Thoracic aorta (tissue), 2 donors: ENCODE results near the gene OXLD1. TPM values are rescaled to one million over a fixed set of nuclear protein-coding genes. Genes with fewer than 3 reads are reported as not detected.
A peak's percentile ranks its signal among the peaks of the same experiment; 100 is the strongest.
"Not testable (repeated sequence)": the region's sequence is repeated elsewhere in the genome, so short reads cannot be mapped to it uniquely, and the experiment has no call there.

ENCODE experiments used
- ATAC-seq: fragments of 150-250 bp; one replicate; pipeline ENCODE4 v1.8.0; 2017; ENCODE audit warnings: low read depth; ENCODE audit not compliant: insufficient number of reproducible peaks, low FRiP score
- DNase-seq: peaks from one replicate; pipeline ENCODE4 v3.0.0-alpha.2; 2020; ENCODE audit warnings: low spot score
- H3K27ac ChIP-seq, 2 donors: fragments of 200-600 bp; sonication (generic); 1 replicate in 1 of 2; 2 replicates in 1 of 2; pipeline ENCODE4 v1.5.1; 2016; ENCODE audit warnings: mild to moderate bottlenecking in 2 of 2, moderate library complexity in 2 of 2
- H3K27me3 ChIP-seq: fragments of 200-600 bp; sonication (generic); replicated peaks from 2 replicates; pipeline ENCODE4 v1.6.0; 2016; ENCODE audit warnings: mild to moderate bottlenecking; ENCODE audit not compliant: insufficient read depth
- H3K36me3 ChIP-seq: fragments of 200-600 bp; sonication (generic); one replicate; pipeline ENCODE4 v1.5.1; 2016
- H3K4me1 ChIP-seq, 2 donors: fragments of 200-600 bp; sonication (generic); 1 replicate in 1 of 2; 2 replicates in 1 of 2; pipeline versions ENCODE4 v1.5.1 to v1.6.0; 2016; ENCODE audit warnings: low read depth in 2 of 2, mild to moderate bottlenecking in 1 of 2; ENCODE audit not compliant: control insufficient read depth in 1 of 2
- H3K4me3 ChIP-seq: fragments of 200-600 bp; sonication (generic); 2 replicates; pipeline ENCODE4 v1.5.1; 2016; ENCODE audit warnings: mild to moderate bottlenecking
- H3K9me3 ChIP-seq: fragments of 200-600 bp; sonication (generic); 2 replicates; pipeline ENCODE4 v1.5.1; 2016
- total RNA-seq, 2 donors: library from RNA; depleted of rRNA; stranded (reverse); fragments of >200 nt; gene quantifications; one replicate each; pipeline versions ENCODE4 v1.1.0 to v1.2.3, GENCODE V29; 2016
- TF ChIP-seq, protein P1 (sequence below): fragments of 200-600 bp; sonication (generic); IDR thresholded peaks from one replicate; pipeline ENCODE4 v1.5.1; 2019; ENCODE audit warnings: antibody characterized with exemption

Gene OXLD1
- total RNA-seq, 2 donors from 2014 or later = 13.7 to 33.6 TPM

DNA sequence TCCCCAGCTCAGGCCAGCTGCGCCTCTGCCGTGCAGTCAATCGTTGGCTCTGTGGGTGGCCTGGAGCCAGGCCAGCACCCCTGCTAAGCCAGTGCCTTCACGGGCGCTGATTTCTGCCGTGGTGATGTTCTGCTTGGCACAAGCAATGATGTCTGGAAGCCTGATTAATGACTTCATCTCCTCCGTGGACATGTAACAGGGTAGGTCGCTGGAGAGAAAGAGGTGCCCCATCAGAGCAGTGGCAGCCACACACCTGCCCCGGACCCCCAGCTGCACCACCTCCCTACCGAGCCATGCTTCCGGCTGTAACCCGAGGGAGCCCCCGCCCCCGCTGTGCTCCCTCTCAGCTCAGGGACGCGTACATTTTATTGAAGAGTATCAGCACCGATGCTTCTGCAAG lies 15.3 kb upstream of the OXLD1 start:
- no peak for ATAC-seq
- H3K4me3 ChIP-seq = no peak overlapping the region
- no peaks in the 10 kb centered on the region for H3K9me3 ChIP-seq
- no peaks in the 10 kb centered on the region for H3K27me3 ChIP-seq
- TF ChIP-seq, protein P1, sequence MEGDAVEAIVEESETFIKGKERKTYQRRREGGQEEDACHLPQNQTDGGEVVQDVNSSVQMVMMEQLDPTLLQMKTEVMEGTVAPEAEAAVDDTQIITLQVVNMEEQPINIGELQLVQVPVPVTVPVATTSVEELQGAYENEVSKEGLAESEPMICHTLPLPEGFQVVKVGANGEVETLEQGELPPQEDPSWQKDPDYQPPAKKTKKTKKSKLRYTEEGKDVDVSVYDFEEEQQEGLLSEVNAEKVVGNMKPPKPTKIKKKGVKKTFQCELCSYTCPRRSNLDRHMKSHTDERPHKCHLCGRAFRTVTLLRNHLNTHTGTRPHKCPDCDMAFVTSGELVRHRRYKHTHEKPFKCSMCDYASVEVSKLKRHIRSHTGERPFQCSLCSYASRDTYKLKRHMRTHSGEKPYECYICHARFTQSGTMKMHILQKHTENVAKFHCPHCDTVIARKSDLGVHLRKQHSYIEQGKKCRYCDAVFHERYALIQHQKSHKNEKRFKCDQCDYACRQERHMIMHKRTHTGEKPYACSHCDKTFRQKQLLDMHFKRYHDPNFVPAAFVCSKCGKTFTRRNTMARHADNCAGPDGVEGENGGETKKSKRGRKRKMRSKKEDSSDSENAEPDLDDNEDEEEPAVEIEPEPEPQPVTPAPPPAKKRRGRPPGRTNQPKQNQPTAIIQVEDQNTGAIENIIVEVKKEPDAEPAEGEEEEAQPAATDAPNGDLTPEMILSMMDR = no peak
- peaks cover 12% of the 10 kb centered on the region for H3K36me3 ChIP-seq
- peaks cover 19 to 24% of the 10 kb centered on the region in 2 donors for H3K4me1 ChIP-seq
- no peak for DNase-seq
- no peak overlapping the region for H3K27ac ChIP-seq

- ATAC-seq (no peak), DNase-seq (no peak)
- Histone ChIP-seq H3K36me3 (no peaks in the 10 kb centered on the region), H3K4me3 (no peak overlapping the region), H3K4me1 (peaks cover 14 to 16% of the 10 kb centered on the region in 2 donors), H3K27me3 (no peaks in the 10 kb centered on the region), H3K9me3 (no peaks in the 10 kb centered on the region), H3K27ac (no peak overlapping the region)
- TF ChIP-seq, protein P1 = no peak
Measured at GRCh38 chr17:81680150-81680549, 13.7 kb upstream of the OXLD1 start.

DNA sequence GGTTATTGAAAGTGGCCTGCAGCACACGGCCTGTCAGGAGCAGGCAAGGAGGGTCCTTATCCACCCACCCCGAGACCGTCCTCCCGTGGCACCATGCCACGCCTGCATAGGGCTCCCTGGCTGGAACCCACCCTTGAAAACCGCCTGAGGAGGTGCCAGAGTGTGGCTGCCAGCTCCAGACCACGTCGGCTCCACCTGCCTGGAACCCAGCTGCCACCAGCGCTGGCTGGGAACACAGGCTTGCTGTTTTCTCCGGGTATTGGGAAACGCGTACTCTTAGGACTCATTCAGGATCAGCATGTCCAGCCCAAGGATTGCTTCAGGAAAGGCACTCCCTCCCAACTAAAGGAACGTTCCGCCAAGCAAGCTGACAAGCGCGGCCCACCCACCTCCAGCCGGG lies 10.5 kb upstream of the OXLD1 start:
- H3K27me3 ChIP-seq = no peaks in the 10 kb centered on the region
- no peak overlapping the region for H3K27ac ChIP-seq
- DNase-seq (no peak), ATAC-seq (no peak)
- TF ChIP-seq, protein P1 = no peak
- H3K9me3 ChIP-seq = no peaks in the 10 kb centered on the region
- H3K4me3 ChIP-seq = no peak overlapping the region
- peaks cover 18% of the 10 kb centered on the region for H3K36me3 ChIP-seq
- H3K4me1 ChIP-seq = no peaks in the 10 kb centered on the region

DNA sequence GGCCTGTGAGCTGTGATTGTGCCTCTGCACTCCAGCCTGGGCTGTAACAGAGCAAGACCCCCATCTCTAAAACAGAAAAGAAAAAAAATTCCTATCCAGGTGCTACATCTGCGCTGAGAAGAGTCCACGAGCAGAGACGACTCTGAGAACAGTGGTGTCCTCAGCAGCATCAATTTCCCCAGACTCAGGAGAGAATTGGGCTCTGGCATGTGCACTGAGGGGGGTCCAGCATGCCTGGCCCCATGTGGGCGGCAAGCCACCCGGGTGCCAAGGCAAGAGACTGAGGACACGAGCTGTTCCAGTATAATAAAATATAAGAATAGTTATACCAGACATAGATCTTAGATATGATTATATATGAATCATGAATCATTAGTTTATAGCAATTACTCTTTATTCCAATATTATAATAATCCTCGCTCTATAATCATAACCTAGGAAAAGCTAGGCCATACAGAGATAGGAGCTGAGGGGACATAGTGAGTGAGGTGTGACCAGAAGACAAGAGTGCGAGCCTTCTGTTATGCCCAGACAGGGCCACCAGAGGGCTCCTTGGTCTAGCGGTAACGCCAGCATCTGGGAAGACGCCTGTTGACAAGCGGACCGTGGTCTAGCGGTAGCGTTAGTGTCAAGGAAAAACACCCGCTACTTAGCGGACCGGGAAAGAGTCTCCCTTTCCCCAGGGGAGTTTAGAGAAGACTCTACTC lies 9.3 kb upstream of the OXLD1 start:
- not testable (repeated sequence) for H3K27me3 ChIP-seq

DNA sequence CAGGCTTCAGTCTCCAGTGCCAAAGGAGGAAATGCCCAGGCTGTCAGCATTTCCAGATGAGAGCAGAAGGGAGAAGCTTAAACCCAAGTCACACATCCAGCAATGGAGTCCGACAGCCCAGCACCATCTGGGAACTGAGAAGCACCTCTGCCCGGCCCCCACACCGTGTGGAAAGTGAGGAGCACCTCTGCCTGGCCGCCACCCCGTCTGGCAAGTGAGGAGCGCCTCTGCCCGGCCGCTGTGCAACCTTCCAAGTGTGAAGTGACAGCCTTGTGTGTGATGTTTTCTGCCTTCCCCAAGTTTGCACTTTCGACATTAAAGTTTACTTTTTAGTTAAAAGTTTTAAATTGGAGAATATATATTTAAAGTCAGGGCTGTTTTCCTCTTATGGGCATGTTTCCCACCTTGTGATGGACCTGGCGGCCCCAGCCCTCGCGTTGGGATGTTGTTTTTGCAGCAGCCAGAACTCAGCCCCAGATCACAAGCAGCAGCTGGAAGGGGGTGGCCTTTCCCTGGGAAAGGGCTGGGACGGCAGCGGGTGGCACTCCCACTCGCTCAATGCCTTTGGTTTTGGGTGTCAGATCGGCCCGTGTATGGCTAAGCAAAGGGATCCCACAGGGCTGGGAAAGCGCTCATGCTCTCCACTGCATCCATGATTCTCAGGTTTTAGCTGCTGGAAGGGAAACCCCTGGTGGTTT lies 7.3 kb upstream of the OXLD1 start:
- H3K36me3 ChIP-seq = peaks cover 40% of the 10 kb centered on the region
- ATAC-seq (no peak), DNase-seq (no peak)
- H3K4me1 ChIP-seq = no peaks in the 10 kb centered on the region
- H3K27ac ChIP-seq = no peak overlapping the region
- TF ChIP-seq, protein P1 = no peak
- H3K4me3 ChIP-seq = no peak overlapping the region
- H3K9me3 ChIP-seq = no peaks in the 10 kb centered on the region
- H3K27me3 ChIP-seq = no peaks in the 10 kb centered on the region

More for the DNA sequence above, 9.3 kb upstream of the OXLD1 start:
- not testable (repeated sequence) for DNase-seq, H3K4me3 ChIP-seq, H3K4me1 ChIP-seq, ATAC-seq, H3K27ac ChIP-seq, H3K9me3 ChIP-seq
- H3K36me3 ChIP-seq = peaks cover 29% of the 10 kb centered on the region
- TF ChIP-seq, protein P1 = peak; percentile 59
